ENCODE results near the gene ZPR1. TPM values are rescaled to one million over a fixed set of nuclear protein-coding genes. Genes with fewer than 3 reads are reported as not detected.

Gene ZPR1
- polyA plus RNA-seq, 1 donor from 2014 or later: 34.5 TPM

GRCh38 chr11:116825854-116826750 lies 38.3 kb upstream of the ZPR1 start:
- Histone ChIP-seq H3K9me3 (ENCODE audit: low read length) (no peaks in the 10 kb centered on the region), H3K36me3 (ENCODE audit: insufficient read depth, low read length) (no peaks in the 10 kb centered on the region), H3K9ac (ENCODE audit: low read length) (no peak overlapping the region), H2AFZ (ENCODE audit: low read depth, low read length) (no peak overlapping the region), H3K4me2 (ENCODE audit: low read length) (no peak overlapping the region), H4K20me1 (ENCODE audit: insufficient read depth) (no peaks in the 10 kb centered on the region), H3K79me2 (replicated peaks; ENCODE audit: insufficient read depth, low read length) (no peaks in the 10 kb centered on the region), H3K27ac (ENCODE audit: low read length) (no peak overlapping the region), H3K9me2 (ENCODE audit: insufficient read depth, low read length) (no peaks in the 10 kb centered on the region), H3K4me3 (ENCODE audit: low read length) (no peak overlapping the region), H3F3A (ENCODE audit: insufficient read depth, low read length, poor library complexity, severe bottlenecking) (no peaks in the 10 kb centered on the region), H3K27me3 (ENCODE audit: insufficient read depth, low read depth, low read length) (no peaks in the 10 kb centered on the region)
- no peak for TF ChIP-seq EZH2 (IDR thresholded peaks at IDR 0.05; ENCODE audit: borderline replicate concordance, insufficient read depth, low read length, poor library complexity, severe bottlenecking)

- Histone ChIP-seq H4K20me1 (ENCODE audit: insufficient read depth) (no peaks in the 10 kb centered on the region), H3K4me3 (ENCODE audit: low read length) (no peak overlapping the region), H3K9ac (ENCODE audit: low read length) (no peak overlapping the region), H3K27me3 (ENCODE audit: insufficient read depth, low read depth, low read length) (no peaks in the 10 kb centered on the region), H3K9me3 (ENCODE audit: low read length) (no peaks in the 10 kb centered on the region), H3K79me2 (replicated peaks; ENCODE audit: insufficient read depth, low read length) (no peaks in the 10 kb centered on the region), H3K4me2 (ENCODE audit: low read length) (no peak overlapping the region), H3K27ac (ENCODE audit: low read length) (no peak overlapping the region), H3K9me2 (ENCODE audit: insufficient read depth, low read length) (no peaks in the 10 kb centered on the region), H3K36me3 (ENCODE audit: insufficient read depth, low read length) (no peaks in the 10 kb centered on the region), H2AFZ (ENCODE audit: low read depth, low read length) (no peak overlapping the region), H3F3A (ENCODE audit: insufficient read depth, low read length, poor library complexity, severe bottlenecking) (no peaks in the 10 kb centered on the region)
- TF ChIP-seq MXI1 (conservative IDR thresholded peaks at IDR 0.05; ENCODE audit: poor library complexity, severe bottlenecking) (no peak), EZH2 (IDR thresholded peaks at IDR 0.05; ENCODE audit: borderline replicate concordance, insufficient read depth, low read length, poor library complexity, severe bottlenecking) (no peak), TAF1 (IDR thresholded peaks at IDR 0.05; ENCODE audit: low read depth) (no peak), CTCF (IDR thresholded peaks at IDR 0.05; ENCODE audit: poor library complexity, severe bottlenecking) (no peak), SMC3 (conservative IDR thresholded peaks at IDR 0.05; ENCODE audit: poor library complexity) (no peak)
Measured at GRCh38 chr11:116825434-116825833, 37.6 kb upstream of the ZPR1 start.

DNA sequence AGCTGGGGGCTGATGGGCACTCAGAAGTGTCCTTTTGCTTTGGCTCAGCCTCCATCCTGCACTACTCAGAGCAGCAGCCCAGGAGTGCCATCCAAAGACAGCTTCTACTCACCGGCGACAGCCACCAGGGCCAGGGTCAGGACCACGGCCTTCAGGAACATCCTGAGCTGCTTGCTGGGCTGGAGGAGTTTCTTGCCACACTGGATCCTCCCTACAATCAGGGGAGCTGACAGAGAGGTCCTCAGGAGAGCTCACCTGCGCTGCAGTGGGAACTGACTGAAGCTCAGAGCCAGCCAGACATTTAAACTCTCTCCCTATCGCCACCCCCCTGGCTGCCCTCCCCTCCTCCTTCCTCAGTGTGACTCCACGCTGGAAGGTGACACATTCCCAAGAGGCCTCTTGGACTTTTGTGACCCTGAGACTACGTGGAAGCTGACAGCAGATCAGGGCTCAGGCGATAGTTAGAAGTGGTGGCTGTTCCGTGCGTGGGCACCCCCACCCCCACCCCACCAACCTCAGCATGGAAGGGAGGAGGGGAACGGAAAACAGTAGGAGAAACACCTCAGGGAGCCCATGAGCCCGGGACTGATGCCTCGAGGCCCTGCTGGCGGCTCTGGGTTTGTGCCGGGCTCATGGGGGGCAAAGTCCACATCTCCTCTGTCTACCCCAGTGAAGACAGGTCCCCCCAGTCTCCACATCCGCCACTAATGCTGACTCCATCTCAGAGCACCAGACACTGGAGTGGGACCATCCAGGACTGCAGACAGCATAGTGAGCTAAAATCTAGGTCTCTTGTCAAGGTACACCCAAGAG lies 35.4 kb upstream of the ZPR1 start, which contains the start of gene APOA4:
Gene APOA4 (minus strand): TSS at position 274 of the 813 bp plus-strand sequence. CDS start 113 bp downstream, at position 161.
- H3K4me3 ChIP-seq (ENCODE audit: low read length): no peak within 1 kb of the TSS
- no peak within 1 kb of the TSS for H3K9ac ChIP-seq (ENCODE audit: low read length)
- H3F3A ChIP-seq (ENCODE audit: insufficient read depth, low read length, poor library complexity, severe bottlenecking): no peaks in the 10 kb centered on the region
- H4K20me1 ChIP-seq (ENCODE audit: insufficient read depth): no peaks in the 10 kb centered on the region
- no peaks in the 10 kb centered on the region for H3K27me3 ChIP-seq (ENCODE audit: insufficient read depth, low read depth, low read length)
- H3K27ac ChIP-seq (ENCODE audit: low read length): no peak within 1 kb of the TSS
- no peaks in the 10 kb centered on the region for H3K36me3 ChIP-seq (ENCODE audit: insufficient read depth, low read length)
- no peak within 1 kb of the TSS for H3K4me2 ChIP-seq (ENCODE audit: low read length)
- H3K9me3 ChIP-seq (ENCODE audit: low read length): no peaks in the 10 kb centered on the region
- H2AFZ ChIP-seq (ENCODE audit: low read depth, low read length): no peak within 1 kb of the TSS
- H3K79me2 ChIP-seq (replicated peaks; ENCODE audit: insufficient read depth, low read length): no peaks in the 10 kb centered on the region
- TF ChIP-seq TAF1 (IDR thresholded peaks at IDR 0.05; ENCODE audit: low read depth): no peak
- no peak for TF ChIP-seq CTCF (IDR thresholded peaks at IDR 0.05; ENCODE audit: poor library complexity, severe bottlenecking)
- no peak for TF ChIP-seq MXI1 (conservative IDR thresholded peaks at IDR 0.05; ENCODE audit: poor library complexity, severe bottlenecking)
- no peak for TF ChIP-seq RAD21 (conservative IDR thresholded peaks at IDR 0.05)
- TF ChIP-seq POLR2AphosphoS5 (IDR thresholded peaks at IDR 0.05): no peak
- no peaks in the 10 kb centered on the region for H3K9me2 ChIP-seq (ENCODE audit: insufficient read depth, low read length)
